ENCODE data around the gene DNASE2B. TPM values are rescaled to one million over a fixed set of nuclear protein-coding genes. Genes with fewer than 3 reads are reported as not detected.

Gene DNASE2B
- total RNA-seq, 1 donor from 2014 or later: not detected

DNA sequence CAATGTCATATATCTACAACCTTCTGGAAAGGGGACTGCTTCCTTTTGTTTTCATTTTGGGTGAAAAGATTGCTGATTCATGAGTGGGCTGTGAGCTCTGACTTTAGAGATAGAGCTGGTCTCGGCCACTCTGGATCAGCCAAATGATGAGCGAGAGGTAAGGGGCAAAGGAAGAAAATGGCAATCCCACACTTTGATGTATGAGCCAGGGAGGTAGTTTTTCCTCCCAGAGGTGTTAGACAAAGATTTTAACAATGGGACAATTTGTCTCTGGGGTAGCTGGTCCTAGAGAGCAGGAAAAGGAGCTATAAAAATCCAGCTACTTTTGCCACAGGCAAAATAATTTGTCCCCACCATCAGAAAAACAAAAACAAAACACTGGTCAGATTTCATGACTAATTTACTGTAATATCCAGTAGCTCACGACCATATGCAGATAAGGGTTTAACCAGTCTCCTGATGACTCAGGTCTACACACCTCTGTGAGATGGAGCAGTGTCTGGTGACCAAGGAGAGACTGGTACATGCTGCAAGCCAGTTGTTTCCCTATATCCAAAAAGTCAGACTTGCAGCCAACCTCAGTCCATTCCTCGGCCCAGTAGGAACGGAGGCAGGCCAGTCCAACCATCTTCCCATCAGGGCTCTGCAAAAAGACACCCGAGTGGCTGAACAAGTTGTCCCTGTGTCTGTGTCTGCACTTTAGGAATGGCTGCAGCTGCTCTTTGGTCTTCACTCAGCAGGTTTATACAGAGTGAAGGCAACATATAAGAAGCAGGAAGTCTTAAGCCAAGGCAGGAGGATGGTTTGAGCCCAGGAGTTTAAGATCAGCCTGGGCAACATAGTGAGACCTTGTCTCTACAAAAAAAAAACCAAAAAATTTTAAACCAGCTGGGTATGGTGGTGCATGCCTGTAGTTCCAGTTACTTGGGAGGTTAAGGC lies 29.2 kb downstream of the DNASE2B start:
- no peak overlapping the region for H3K27ac Mint-ChIP-seq (ENCODE audit: unreplicated experiment)
- H3K9me3 Mint-ChIP-seq (ENCODE audit: low read depth): peaks cover 7% of the 10 kb centered on the region
- no peak for DNase-seq (ENCODE audit: low spot score)
- H3K4me3 Mint-ChIP-seq (ENCODE audit: unreplicated experiment): no peak overlapping the region
- H3K36me3 Mint-ChIP-seq (ENCODE audit: low read depth): peaks cover 4% of the 10 kb centered on the region
- TF ChIP-seq, protein P1, sequence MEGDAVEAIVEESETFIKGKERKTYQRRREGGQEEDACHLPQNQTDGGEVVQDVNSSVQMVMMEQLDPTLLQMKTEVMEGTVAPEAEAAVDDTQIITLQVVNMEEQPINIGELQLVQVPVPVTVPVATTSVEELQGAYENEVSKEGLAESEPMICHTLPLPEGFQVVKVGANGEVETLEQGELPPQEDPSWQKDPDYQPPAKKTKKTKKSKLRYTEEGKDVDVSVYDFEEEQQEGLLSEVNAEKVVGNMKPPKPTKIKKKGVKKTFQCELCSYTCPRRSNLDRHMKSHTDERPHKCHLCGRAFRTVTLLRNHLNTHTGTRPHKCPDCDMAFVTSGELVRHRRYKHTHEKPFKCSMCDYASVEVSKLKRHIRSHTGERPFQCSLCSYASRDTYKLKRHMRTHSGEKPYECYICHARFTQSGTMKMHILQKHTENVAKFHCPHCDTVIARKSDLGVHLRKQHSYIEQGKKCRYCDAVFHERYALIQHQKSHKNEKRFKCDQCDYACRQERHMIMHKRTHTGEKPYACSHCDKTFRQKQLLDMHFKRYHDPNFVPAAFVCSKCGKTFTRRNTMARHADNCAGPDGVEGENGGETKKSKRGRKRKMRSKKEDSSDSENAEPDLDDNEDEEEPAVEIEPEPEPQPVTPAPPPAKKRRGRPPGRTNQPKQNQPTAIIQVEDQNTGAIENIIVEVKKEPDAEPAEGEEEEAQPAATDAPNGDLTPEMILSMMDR (IDR thresholded peaks at IDR 0.05): no peak
- no peaks in the 10 kb centered on the region for H3K4me1 Mint-ChIP-seq (ENCODE audit: low read depth)
- no peaks in the 10 kb centered on the region for H3K27me3 Mint-ChIP-seq (ENCODE audit: low read depth)

DNA sequence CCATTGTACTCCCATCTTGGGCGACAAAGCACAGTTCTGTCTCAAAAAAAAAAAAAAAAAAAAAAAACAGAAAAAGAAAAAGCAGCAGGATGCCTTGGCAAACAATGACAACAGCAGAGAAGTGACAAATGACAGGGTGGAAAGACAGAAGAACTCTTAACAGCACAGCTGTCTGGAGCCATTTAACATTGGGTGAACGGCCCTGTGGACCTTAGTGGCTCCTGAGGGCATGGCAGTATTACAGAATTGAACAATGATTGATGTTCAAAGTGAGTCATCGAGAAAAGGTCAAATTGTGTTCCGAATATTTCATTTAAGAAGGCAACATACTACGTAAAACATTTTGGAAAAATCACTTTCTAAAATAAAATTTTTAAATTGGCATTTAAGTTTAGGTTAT lies 30.0 kb downstream of the DNASE2B start:
- H3K27ac Mint-ChIP-seq (ENCODE audit: unreplicated experiment): no peak overlapping the region
- peaks cover 7% of the 10 kb centered on the region for H3K9me3 Mint-ChIP-seq (ENCODE audit: low read depth)
- H3K4me1 Mint-ChIP-seq (ENCODE audit: low read depth): peaks cover 1% of the 10 kb centered on the region
- TF ChIP-seq, protein P1 (IDR thresholded peaks at IDR 0.05): no peak
- DNase-seq (ENCODE audit: low spot score): no peak
- peaks cover 4% of the 10 kb centered on the region for H3K36me3 Mint-ChIP-seq (ENCODE audit: low read depth)
- no peak overlapping the region for H3K4me3 Mint-ChIP-seq (ENCODE audit: unreplicated experiment)
- no peaks in the 10 kb centered on the region for H3K27me3 Mint-ChIP-seq (ENCODE audit: low read depth)

DNA sequence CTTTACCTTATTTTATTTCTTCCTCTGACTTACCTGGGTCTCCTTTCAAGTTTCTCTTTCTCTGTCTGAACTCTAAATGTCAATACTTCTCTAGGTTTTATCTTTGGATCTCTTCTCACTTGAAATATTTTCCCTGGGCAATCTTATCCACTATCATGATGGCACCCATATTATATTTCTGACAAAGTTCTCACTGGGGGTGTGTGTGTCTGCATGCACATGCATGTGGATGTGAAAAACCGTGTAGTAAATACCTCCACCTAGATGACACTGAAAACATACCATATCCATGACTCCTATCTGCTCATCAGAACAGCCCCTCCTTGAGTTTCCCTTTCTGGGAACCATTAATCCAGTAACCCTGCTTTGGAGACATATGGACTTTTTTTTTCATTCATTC lies 30.9 kb downstream of the DNASE2B start:
- H3K4me3 Mint-ChIP-seq (ENCODE audit: unreplicated experiment): no peak overlapping the region
- H3K27ac Mint-ChIP-seq (ENCODE audit: unreplicated experiment): no peak overlapping the region

DNA sequence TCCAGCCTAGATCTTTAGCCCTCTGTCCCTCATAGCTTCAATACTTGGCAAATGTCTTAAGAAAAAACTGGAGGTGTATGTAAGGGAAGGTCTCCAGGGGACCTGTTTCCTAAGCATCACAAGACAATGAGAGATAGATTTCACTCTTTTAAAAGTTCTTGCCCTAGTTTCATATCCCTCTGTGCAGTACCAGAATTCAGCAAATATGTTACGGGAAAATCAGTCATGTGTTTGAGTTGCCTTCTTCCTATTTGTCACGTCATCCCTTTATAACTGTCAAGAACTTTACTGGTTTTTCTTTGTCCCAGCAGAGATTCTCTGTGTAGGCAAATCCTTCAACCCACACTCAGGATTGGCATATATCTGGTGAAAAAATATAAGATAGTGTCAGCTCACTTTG lies 32.3 kb downstream of the DNASE2B start:
- Mint-ChIP-seq H3K4me1 (ENCODE audit: low read depth) (peaks cover 7% of the 10 kb centered on the region), H3K27ac (ENCODE audit: unreplicated experiment) (no peak overlapping the region), H3K27me3 (ENCODE audit: low read depth) (no peaks in the 10 kb centered on the region), H3K36me3 (ENCODE audit: low read depth) (peaks cover 4% of the 10 kb centered on the region), H3K9me3 (ENCODE audit: low read depth) (peaks cover 7% of the 10 kb centered on the region), H3K4me3 (ENCODE audit: unreplicated experiment) (no peak overlapping the region)
- no peak for DNase-seq (ENCODE audit: low spot score)
- TF ChIP-seq, protein P1 (IDR thresholded peaks at IDR 0.05): no peak

More for the DNA sequence above, 30.9 kb downstream of the DNASE2B start:
- Mint-ChIP-seq H3K4me1 (ENCODE audit: low read depth) (peaks cover 7% of the 10 kb centered on the region), H3K27me3 (ENCODE audit: low read depth) (no peaks in the 10 kb centered on the region), H3K36me3 (ENCODE audit: low read depth) (peaks cover 4% of the 10 kb centered on the region), H3K9me3 (ENCODE audit: low read depth) (peaks cover 7% of the 10 kb centered on the region)
- TF ChIP-seq, protein P1 (IDR thresholded peaks at IDR 0.05): no peak
- no peak for DNase-seq (ENCODE audit: low spot score)

DNA sequence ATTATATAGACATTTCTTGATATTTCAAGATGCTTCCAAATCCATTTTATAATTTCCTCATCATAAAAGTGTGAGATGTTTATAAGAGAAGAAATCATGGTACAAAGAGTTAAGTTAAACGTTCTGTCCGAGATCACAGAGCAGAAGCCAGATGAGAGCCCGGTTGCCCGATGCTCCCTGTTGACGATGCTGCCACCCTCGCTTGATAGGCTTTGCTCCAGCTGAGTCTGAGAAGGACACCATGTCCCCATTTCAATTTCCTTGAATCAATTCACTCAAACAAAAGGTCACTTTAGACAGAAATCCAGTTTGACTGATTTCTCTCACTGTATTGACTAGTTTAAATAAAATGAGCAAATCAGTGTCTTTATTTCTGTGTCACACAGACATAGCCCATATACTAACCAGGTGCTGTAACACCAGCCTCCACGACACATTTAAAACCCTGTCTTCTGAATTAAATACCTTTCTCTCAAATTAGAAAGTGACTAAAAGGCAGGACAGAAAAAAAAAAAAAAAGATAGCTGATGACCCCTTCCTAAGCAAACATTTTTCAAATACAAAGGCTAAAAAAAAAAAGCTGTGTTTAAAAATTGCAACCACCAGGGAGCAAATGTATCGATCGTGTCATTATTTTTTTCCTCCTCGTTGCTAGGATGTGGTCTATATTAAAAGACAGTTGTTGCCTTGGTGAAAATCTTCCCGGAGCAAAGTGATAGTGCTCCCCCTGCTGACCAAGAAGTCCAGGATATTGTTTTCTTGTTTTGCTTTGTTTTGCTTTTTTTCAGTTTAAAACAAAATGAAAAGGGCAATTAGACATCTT lies 35.2 kb downstream of the DNASE2B start:
- Mint-ChIP-seq H3K4me3 (ENCODE audit: unreplicated experiment) (peak overlapping the region; percentile 60), H3K27ac (ENCODE audit: unreplicated experiment) (peak overlapping the region; percentile 14), H3K9me3 (ENCODE audit: low read depth) (peaks cover 7% of the 10 kb centered on the region), H3K4me1 (ENCODE audit: low read depth) (peaks cover 7% of the 10 kb centered on the region), H3K27me3 (ENCODE audit: low read depth) (no peaks in the 10 kb centered on the region), H3K36me3 (ENCODE audit: low read depth) (peaks cover 4% of the 10 kb centered on the region)
- no peak for DNase-seq (ENCODE audit: low spot score)
- TF ChIP-seq, protein P1 (IDR thresholded peaks at IDR 0.05): peak; percentile 98

All from chondrocyte (in vitro differentiated cells).